ENCODE results near the gene ADD2.
"Not testable (repeated sequence)": the region's sequence is repeated elsewhere in the genome, so short reads cannot be mapped to it uniquely, and the experiment has no call there.

ADD2 gene

GRCh38 chr2:70767699-70768589 is at the start of gene ADD2:
Gene ADD2, minus strand, starts transcription at chr2:70768200. Its CDS starts 61,792 bp downstream, at chr2:70706408.
- DNase-seq, result peak; percentile 59

GRCh38 chr2:70817284-70817954 is 49.4 kb upstream of the ADD2 start:
- DNase-seq, result peak; percentile 78

GRCh38 chr2:70816726-70817125 is 48.7 kb upstream of the ADD2 start:
- DNase-seq, result no peak

- no peak for DNase-seq
Measured at GRCh38 chr2:70808983-70809958, 41.3 kb upstream of the ADD2 start.

- no peak for DNase-seq
Measured at GRCh38 chr2:70807828-70808118, 39.8 kb upstream of the ADD2 start.

GRCh38 chr2:70807102-70807827 is 39.3 kb upstream of the ADD2 start:
- no peak for DNase-seq

GRCh38 chr2:70806620-70807019 is 38.6 kb upstream of the ADD2 start:
- DNase-seq, result no peak

GRCh38 chr2:70806013-70806412 is 38.0 kb upstream of the ADD2 start:
- DNase-seq, result no peak

- DNase-seq, result no peak
Measured at GRCh38 chr2:70801607-70802263, 33.7 kb upstream of the ADD2 start.

GRCh38 chr2:70799706-70800105 is 31.7 kb upstream of the ADD2 start:
- no peak for DNase-seq

GRCh38 chr2:70797996-70798395 is 30.0 kb upstream of the ADD2 start:
- not testable (repeated sequence) for DNase-seq

GRCh38 chr2:70797506-70797905 is 29.5 kb upstream of the ADD2 start:
- no peak for DNase-seq

- DNase-seq, result no peak
Measured at GRCh38 chr2:70796262-70796661, 28.3 kb upstream of the ADD2 start.

GRCh38 chr2:70795164-70795995 is 27.4 kb upstream of the ADD2 start:
- DNase-seq, result no peak

- DNase-seq, result no peak
Measured at GRCh38 chr2:70793450-70793849, 25.4 kb upstream of the ADD2 start.

- no peak for DNase-seq
Measured at GRCh38 chr2:70790136-70790828, 22.3 kb upstream of the ADD2 start, which contains the start of gene FIGLA. Gene FIGLA, minus strand, starts transcription at chr2:70790643. Its CDS starts 5 bp downstream, at chr2:70790638.

GRCh38 chr2:70789304-70790135 is 21.5 kb upstream of the ADD2 start:
- DNase-seq, result peak; percentile 87

GRCh38 chr2:70785137-70785911 is 17.3 kb upstream of the ADD2 start:
- DNase-seq, result peak; percentile 65

Data from activated CD4-positive, alpha-beta T cell treated with anti-CD3 and anti-CD28 coated beads, Interleukin-2, amount 50 U/mL, for 16 hours (primary cell).